H1 (cell line): Measurements from ENCODE around the gene DPH6. TPM values are rescaled to one million over a fixed set of nuclear protein-coding genes. Genes with fewer than 3 reads are reported as not detected.

Experiments
- CTCF ChIA-PET: fragments of 300-600 bp; sonication (Branson Sonifier 250); formaldehyde crosslinking; loops from one replicate; lab custom pipeline; 2021; ENCODE audit not compliant: partially characterized antibody; lab: Charles Lee
- POLR2A ChIA-PET: fragments of 300-600 bp; sonication (Branson Sonifier 250); formaldehyde crosslinking; loops from one replicate; lab custom pipeline; 2021; ENCODE audit warnings: inconsistent platforms; ENCODE audit not compliant: partially characterized antibody; lab: Charles Lee
- DNase-seq, 2 experiments: peaks; one replicate each; pipeline versions ENCODE4 v3.0.0 to v3.0.0-alpha.2; 2010 to 2022; ENCODE audit warnings: low spot score in 2 of 2, low read depth in 1 of 2, mixed read lengths in 1 of 2
- FAIRE-seq: peaks from 2 replicates; lab custom pipeline; 2011; peaks lifted over from hg19 to GRCh38; lab: Jason Lieb, UNC
- H2AFZ ChIP-seq: 2 replicates; pipeline ENCODE4 v1.8.1; 2012; ENCODE audit warnings: low read length, inconsistent platforms
- H2AK5ac ChIP-seq: 2 replicates; pipeline ENCODE4 v1.6.1; 2013; ENCODE audit warnings: low read depth, low read length
- H2BK120ac ChIP-seq: replicated peaks from 2 replicates; pipeline ENCODE3; 2013; ENCODE audit warnings: low read depth, low read length, inconsistent platforms
- H2BK12ac ChIP-seq: 2 replicates; pipeline ENCODE4 v1.6.1; 2013; ENCODE audit warnings: low read depth, low read length
- H2BK15ac ChIP-seq: 2 replicates; pipeline ENCODE4 v1.6.1; 2013; ENCODE audit warnings: low read length
- H2BK20ac ChIP-seq: 2 replicates; pipeline ENCODE4 v1.6.1; 2013; ENCODE audit warnings: low read length
- H2BK5ac ChIP-seq: 2 replicates; pipeline ENCODE4 v1.6.1; 2013; ENCODE audit warnings: low read depth, low read length
- H3K14ac ChIP-seq: 2 replicates; pipeline ENCODE4 v1.6.1; 2013; ENCODE audit warnings: inconsistent platforms; ENCODE audit not compliant: insufficient read length
- H3K18ac ChIP-seq: 2 replicates; pipeline ENCODE4 v1.6.1; 2013; ENCODE audit warnings: low read length; ENCODE audit errors: extremely low read depth
- H3K23ac ChIP-seq: 2 replicates; pipeline ENCODE4 v1.6.1; 2013; ENCODE audit warnings: inconsistent platforms; ENCODE audit not compliant: insufficient read length
- H3K23me2 ChIP-seq: 2 replicates; pipeline ENCODE4 v1.6.1; 2013; ENCODE audit warnings: low read depth, low read length
- H3K27ac ChIP-seq: 2 replicates; pipeline ENCODE4 v1.6.1; 2011; ENCODE audit warnings: low read depth, low read length, inconsistent platforms
- H3K27me3 ChIP-seq, 4 experiments: replicated peaks in 1 of 4; 1 replicate in 1 of 4; 2 replicates in 3 of 4; pipeline versions ENCODE4 v1.6.1 to v1.8.1; 2011 to 2013; ENCODE audit warnings: low read length in 3 of 4, mild to moderate bottlenecking in 3 of 4, inconsistent platforms in 2 of 4, mixed read lengths in 2 of 4, moderate library complexity in 1 of 4; ENCODE audit not compliant: control insufficient read depth in 3 of 4, insufficient read depth in 3 of 4; ENCODE audit errors: extremely low read depth in 1 of 4
- H3K36me3 ChIP-seq, 4 experiments: 2 replicates each; pipeline versions ENCODE4 v1.6.1 to v1.8.1; 2011 to 2013; ENCODE audit warnings: mild to moderate bottlenecking in 4 of 4, low read length in 3 of 4, moderate library complexity in 2 of 4, control low read depth in 1 of 4, inconsistent platforms in 1 of 4; ENCODE audit not compliant: insufficient read depth in 4 of 4, control insufficient read depth in 2 of 4
- H3K4ac ChIP-seq: replicated peaks from 2 replicates; pipeline ENCODE3; 2013; ENCODE audit warnings: low read length, low read depth, mixed read lengths, inconsistent platforms; ENCODE audit not compliant: insufficient read length
- H3K4me1 ChIP-seq, 4 experiments: replicated peaks in 1 of 4; 1 replicate in 1 of 4; 2 replicates in 3 of 4; pipeline versions ENCODE4 v1.6.1 to v1.8.1; 2011 to 2013; ENCODE audit warnings: low read length in 3 of 4, inconsistent platforms in 2 of 4, mixed read lengths in 1 of 4; ENCODE audit not compliant: insufficient read depth in 4 of 4, control insufficient read depth in 3 of 4
- H3K4me2 ChIP-seq, 2 experiments: 2 replicates each; pipeline versions ENCODE4 v1.6.1 to v1.8.1; 2011 to 2013; ENCODE audit warnings: low read depth in 2 of 2, low read length in 2 of 2, control low read depth in 1 of 2, inconsistent platforms in 1 of 2, mild to moderate bottlenecking in 1 of 2; ENCODE audit not compliant: insufficient read depth in 1 of 2
- H3K4me3 ChIP-seq, 4 experiments: fragments of 200-600, 300-600 bp in 1 of 4; sonication (generic), shearing (Covaris generic), sonication (Bioruptor Twin) in 1 of 4; 2 replicates each; pipeline versions ENCODE4 v1.5.1 to v1.8.1; 2011 to 2016; ENCODE audit warnings: low read length in 4 of 4, low read depth in 3 of 4, control low read depth in 2 of 4, inconsistent platforms in 2 of 4, mild to moderate bottlenecking in 2 of 4, mixed read lengths in 1 of 4, moderate library complexity in 1 of 4; ENCODE audit not compliant: insufficient read depth in 2 of 4; ENCODE audit errors: extremely low read depth in 1 of 4
- H3K56ac ChIP-seq: replicated peaks from 2 replicates; pipeline ENCODE3; 2013; ENCODE audit warnings: low read depth, mild to moderate bottlenecking, mixed read lengths, low read length, inconsistent platforms; ENCODE audit not compliant: insufficient read length
- H3K79me1 ChIP-seq: 2 replicates; pipeline ENCODE4 v1.6.1; 2013; ENCODE audit warnings: low read depth, low read length, control low read depth
- H3K79me2 ChIP-seq, 2 experiments: 2 replicates each; pipeline versions ENCODE4 v1.6.1 to v1.8.1; 2012 to 2013; ENCODE audit warnings: low read length in 2 of 2, mild to moderate bottlenecking in 2 of 2, inconsistent platforms in 1 of 2; ENCODE audit not compliant: insufficient read depth in 2 of 2, control insufficient read depth in 1 of 2
- H3K9ac ChIP-seq, 4 experiments: replicated peaks in 1 of 4; 1 replicate in 1 of 4; 2 replicates in 3 of 4; pipeline versions ENCODE4 v1.6.1 to v1.8.1; 2011 to 2013; ENCODE audit warnings: low read depth in 3 of 4, low read length in 3 of 4, control low read depth in 2 of 4, mild to moderate bottlenecking in 2 of 4, moderate library complexity in 2 of 4, inconsistent platforms in 1 of 4; ENCODE audit errors: extremely low read depth in 1 of 4
- H3K9me3 ChIP-seq, 2 experiments: 2 replicates each; pipeline versions ENCODE4 v1.6.1 to v1.8.1; 2012 to 2013; ENCODE audit warnings: mild to moderate bottlenecking in 2 of 2, moderate library complexity in 2 of 2, control low read depth in 1 of 2, inconsistent platforms in 1 of 2, low read depth in 1 of 2, low read length in 1 of 2, mixed read lengths in 1 of 2; ENCODE audit not compliant: insufficient read depth in 2 of 2
- H4K20me1 ChIP-seq, 2 experiments: replicated peaks in 1 of 2; 2 replicates each; pipeline versions ENCODE3 to v1.8.1; 2011 to 2013; ENCODE audit warnings: inconsistent platforms in 2 of 2, low read length in 2 of 2, mild to moderate bottlenecking in 1 of 2; ENCODE audit not compliant: insufficient read depth in 2 of 2, control insufficient read depth in 1 of 2
- H4K5ac ChIP-seq: 2 replicates; pipeline ENCODE4 v1.6.1; 2013; ENCODE audit warnings: low read length, low read depth, mixed read lengths, inconsistent platforms; ENCODE audit not compliant: insufficient read length
- H4K8ac ChIP-seq: 2 replicates; pipeline ENCODE4 v1.8.0; 2013; ENCODE audit warnings: mild to moderate bottlenecking, moderate library complexity, low read length, inconsistent platforms; ENCODE audit not compliant: insufficient read depth; ENCODE audit errors: extremely low read depth
- H4K91ac ChIP-seq: replicated peaks from 2 replicates; pipeline ENCODE3; 2013; ENCODE audit warnings: low read length, mixed read lengths, inconsistent platforms; ENCODE audit not compliant: insufficient read length
- CHD2 ChIP-seq: IDR thresholded peaks from 2 replicates; pipeline ENCODE4 v1.6.1; 2012; ENCODE audit warnings: low read length, improper control_type of control experiment
- CREB1 ChIP-seq: IDR thresholded peaks from 2 replicates; pipeline ENCODE4 v1.6.1; 2012; ENCODE audit warnings: inconsistent platforms
- polyA plus RNA-seq, 7 experiments: library from polyadenylated mRNA; depleted of rRNA in 3 of 7; stranded (reverse) in 5 of 7; unstranded in 2 of 7; fragments of >200 nt in 5 of 7; fragments of 200-250 nt in 2 of 7; gene quantifications; 1 replicate in 5 of 7; 2 replicates in 1 of 7; 4 replicates in 1 of 7; pipeline versions ENCODE4 v1.2.1 to v1.2.3, GENCODE V29; 2011 to 2013; ENCODE audit warnings: missing spikeins in 2 of 7, mixed read lengths in 2 of 7
- total RNA-seq: library from RNA; stranded (reverse); fragmentation: NEBNext Ultra II Directional; extraction: Animal tissue kit (Norgen Biotek cat#: 25700); gene quantifications from 2 replicates; pipeline ENCODE4 v1.2.1, GENCODE V29; 2021

The DPH6 gene
- total and polyA plus RNA-seq, 2 of the 8 experiments (the other 6 are each of a cell fraction or from before 2014, with no cell fraction given): 21.6 to 30.5 TPM

DNA sequence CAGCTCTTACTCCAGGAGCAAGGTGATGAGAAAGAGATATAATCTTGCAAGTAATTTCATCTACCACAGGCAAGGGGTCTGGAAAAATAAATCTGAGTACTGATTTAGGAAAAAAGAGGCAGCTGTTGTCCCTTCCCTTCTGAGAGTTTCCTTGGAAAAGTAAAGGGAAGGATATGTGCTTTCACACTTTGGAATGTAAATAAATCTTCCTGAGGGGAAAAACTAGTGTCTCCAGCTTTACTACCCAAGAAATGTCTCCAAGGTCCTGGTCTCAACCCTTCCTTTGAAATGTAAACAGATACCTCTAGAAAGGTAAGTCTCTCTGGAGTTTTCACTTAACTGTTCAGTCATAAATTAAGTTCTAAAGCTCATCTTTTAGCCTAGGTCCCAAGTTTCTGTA lies 102.6 kb downstream of the DPH6 start:
- no peak overlapping the region for H3K14ac ChIP-seq
- H2AFZ ChIP-seq: no peak overlapping the region
- no peak overlapping the region for H3K4me2 ChIP-seq
- no peak overlapping the region for H3K18ac ChIP-seq
- no peaks in the 10 kb centered on the region for H3K79me1 ChIP-seq
- H3K79me2 ChIP-seq: no peaks in the 10 kb centered on the region
- no peaks in the 10 kb centered on the region for H3K4me1 ChIP-seq
- H3K23me2 ChIP-seq: no peaks in the 10 kb centered on the region
- H3K9me3 ChIP-seq: no peaks in the 10 kb centered on the region
- no peaks in the 10 kb centered on the region for H4K20me1 ChIP-seq
- H2BK120ac ChIP-seq: no peak overlapping the region
- H2BK5ac ChIP-seq: no peak overlapping the region
- no peak overlapping the region for H3K4me3 ChIP-seq
- no peak for FAIRE-seq
- H4K91ac ChIP-seq: no peak overlapping the region
- no peak overlapping the region for H3K4ac ChIP-seq
- no peak overlapping the region for H3K56ac ChIP-seq
- no peak overlapping the region for H4K5ac ChIP-seq
- H2BK12ac ChIP-seq: no peak overlapping the region
- no peak overlapping the region for H2AK5ac ChIP-seq
- no peaks in the 10 kb centered on the region for H3K36me3 ChIP-seq
- no peaks in the 10 kb centered on the region for H3K27me3 ChIP-seq
- H3K27ac ChIP-seq: no peak overlapping the region
- no peak overlapping the region for H3K23ac ChIP-seq
- POLR2A ChIA-PET: interaction anchor here (0.8 to 1.2 kb wide), 2 partner anchors 25 to 160 kb away, joined by 3 read pairs; no protein-coding TSS in a partner anchor
- no peak overlapping the region for H3K9ac ChIP-seq
- CTCF ChIA-PET: interaction anchor here (0.7 to 7.8 kb wide), 17 partner anchors 9 to 474 kb away, joined by 3 to 156 read pairs (median 7); partner anchors contain the start of gene AQR
- no peak for TF ChIP-seq CREB1
- TF ChIP-seq CHD2: no peak
- H2BK15ac ChIP-seq: no peak overlapping the region
- H2BK20ac ChIP-seq: no peak overlapping the region
- H4K8ac ChIP-seq: no peak overlapping the region
- DNase-seq: no peak
